Muscle layer of duodenum (tissue), 2 donors: ENCODE results near the gene PLK5.
A peak's percentile ranks its signal among the peaks of the same experiment; 100 is the strongest.
"Not testable (repeated sequence)": the region's sequence is repeated elsewhere in the genome, so short reads cannot be mapped to it uniquely, and the experiment has no call there.

Experiments used
- H3K27ac ChIP-seq: one replicate; pipeline ENCODE4 v1.7.0; 2013; ENCODE audit warnings: mild to moderate bottlenecking, low read length
- H3K27me3 ChIP-seq: one replicate; pipeline ENCODE4 v1.7.0; 2013; ENCODE audit warnings: low read depth, mild to moderate bottlenecking, control low read depth, low read length
- H3K36me3 ChIP-seq, 2 donors: one replicate each; pipeline ENCODE4 v1.7.0; 2013; ENCODE audit warnings: low read length in 2 of 2, control low read depth in 1 of 2, mild to moderate bottlenecking in 1 of 2; ENCODE audit not compliant: insufficient read depth in 2 of 2, control insufficient read depth in 1 of 2
- H3K4me1 ChIP-seq, 2 donors: one replicate each; pipeline ENCODE4 v1.7.0; 2013; ENCODE audit warnings: low read length in 2 of 2, mild to moderate bottlenecking in 2 of 2, control low read depth in 1 of 2, moderate library complexity in 1 of 2; ENCODE audit not compliant: insufficient read depth in 2 of 2, control insufficient read depth in 1 of 2
- H3K4me3 ChIP-seq, 2 donors: one replicate each; pipeline ENCODE4 v1.7.0; 2013; ENCODE audit warnings: low read length in 2 of 2, low read depth in 1 of 2, mild to moderate bottlenecking in 1 of 2
- H3K9me3 ChIP-seq, 2 donors: one replicate each; pipeline ENCODE4 v1.7.0; 2013; ENCODE audit warnings: low read length in 2 of 2, control low read depth in 1 of 2, mild to moderate bottlenecking in 1 of 2; ENCODE audit not compliant: control insufficient read depth in 1 of 2
- donor health status: healthy.

The PLK5 gene, protein sequence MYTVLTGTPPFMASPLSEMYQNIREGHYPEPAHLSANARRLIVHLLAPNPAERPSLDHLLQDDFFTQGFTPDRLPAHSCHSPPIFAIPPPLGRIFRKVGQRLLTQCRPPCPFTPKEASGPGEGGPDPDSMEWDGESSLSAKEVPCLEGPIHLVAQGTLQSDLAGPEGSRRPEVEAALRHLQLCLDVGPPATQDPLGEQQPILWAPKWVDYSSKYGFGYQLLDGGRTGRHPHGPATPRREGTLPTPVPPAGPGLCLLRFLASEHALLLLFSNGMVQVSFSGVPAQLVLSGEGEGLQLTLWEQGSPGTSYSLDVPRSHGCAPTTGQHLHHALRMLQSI

DNA sequence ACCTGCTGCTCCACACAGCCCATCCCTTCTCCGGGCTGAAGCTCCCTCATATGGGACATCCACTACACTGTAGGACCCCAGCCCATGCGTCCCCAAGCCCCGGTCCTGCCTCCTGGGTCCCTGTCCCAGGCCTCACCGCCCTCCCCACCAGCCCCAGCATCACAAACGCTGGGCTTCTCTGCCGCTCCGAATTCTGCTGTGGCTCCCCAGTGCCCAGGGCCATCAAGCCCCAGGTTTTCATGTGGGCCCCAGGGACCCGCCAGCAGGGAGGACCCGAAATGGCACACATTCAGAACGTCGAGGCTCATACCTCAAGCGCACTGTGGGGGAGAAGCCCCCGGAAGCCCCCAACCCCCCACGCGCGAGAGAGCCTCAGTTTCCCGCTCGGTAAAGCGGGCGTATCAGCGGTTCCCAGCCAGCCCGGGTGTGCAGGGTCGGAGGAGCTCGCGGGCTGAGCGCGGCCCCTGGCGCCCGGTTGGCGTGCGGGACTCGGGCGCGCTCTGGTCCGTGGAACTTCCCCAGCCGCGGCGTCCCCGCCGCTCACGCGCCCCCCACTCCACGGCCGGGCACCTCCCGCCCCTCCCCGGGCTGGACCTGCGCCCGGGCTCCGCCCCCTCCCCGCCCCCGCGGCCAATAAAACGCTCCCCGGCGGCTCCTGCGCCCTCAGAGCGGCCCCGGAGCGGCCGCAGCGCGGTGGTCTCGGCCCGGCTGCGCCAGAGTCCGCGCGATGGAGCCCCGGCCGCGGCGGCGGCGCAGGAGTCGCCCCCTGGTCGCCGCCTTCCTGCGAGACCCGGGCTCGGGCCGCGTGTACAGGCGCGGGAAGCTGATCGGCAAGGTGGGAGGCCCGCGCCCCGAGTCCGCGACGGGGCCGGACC is at the start of gene PLK5:
PLK5 (plus strand) TSS at position 666 of the 875 bp plus-strand sequence. CDS start 2,920 bp downstream, outside the sequence.
- Histone ChIP-seq H3K4me1 (peaks cover 0 to 3% of the 10 kb centered on the region in 2 donors), H3K36me3 (no peaks in the 10 kb centered on the region), H3K27ac (no peak within 1 kb of the TSS), H3K27me3 (peaks cover 16% of the 10 kb centered on the region), H3K4me3 (peak within 1 kb of the TSS in 1 of 2 donors; percentile 40), H3K9me3 (no peaks in the 10 kb centered on the region)

DNA sequence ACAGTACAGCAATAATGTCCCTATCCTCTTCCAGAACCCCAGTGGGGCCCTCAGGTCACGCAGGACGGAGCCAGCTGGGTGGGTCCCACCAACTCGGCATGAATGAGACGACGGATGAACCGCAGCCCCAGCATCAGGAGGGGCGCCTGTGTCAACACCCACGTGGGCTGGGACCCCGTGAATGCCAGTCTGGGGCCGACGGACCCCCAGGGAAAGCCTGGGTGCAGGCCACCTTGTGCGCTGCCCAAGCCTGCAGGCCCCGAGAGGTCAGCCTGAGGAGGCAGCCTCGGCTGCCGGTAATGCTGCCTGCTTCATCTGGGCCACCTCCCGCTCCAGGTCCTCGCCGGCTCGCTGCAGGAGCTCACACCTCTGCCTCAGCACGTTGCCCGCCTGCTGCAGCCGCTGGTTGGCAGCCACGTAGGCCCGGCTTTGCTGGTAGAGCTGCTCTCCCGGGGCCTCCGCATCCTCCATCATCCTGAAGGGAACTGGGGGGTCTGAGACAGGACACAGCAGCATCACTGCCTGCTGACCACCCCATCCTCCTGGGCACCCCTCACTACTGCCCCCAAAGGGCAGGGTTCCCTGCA is 49.0 kb upstream of the PLK5 start:
- H3K27me3 ChIP-seq = peaks cover 26% of the 10 kb centered on the region

DNA sequence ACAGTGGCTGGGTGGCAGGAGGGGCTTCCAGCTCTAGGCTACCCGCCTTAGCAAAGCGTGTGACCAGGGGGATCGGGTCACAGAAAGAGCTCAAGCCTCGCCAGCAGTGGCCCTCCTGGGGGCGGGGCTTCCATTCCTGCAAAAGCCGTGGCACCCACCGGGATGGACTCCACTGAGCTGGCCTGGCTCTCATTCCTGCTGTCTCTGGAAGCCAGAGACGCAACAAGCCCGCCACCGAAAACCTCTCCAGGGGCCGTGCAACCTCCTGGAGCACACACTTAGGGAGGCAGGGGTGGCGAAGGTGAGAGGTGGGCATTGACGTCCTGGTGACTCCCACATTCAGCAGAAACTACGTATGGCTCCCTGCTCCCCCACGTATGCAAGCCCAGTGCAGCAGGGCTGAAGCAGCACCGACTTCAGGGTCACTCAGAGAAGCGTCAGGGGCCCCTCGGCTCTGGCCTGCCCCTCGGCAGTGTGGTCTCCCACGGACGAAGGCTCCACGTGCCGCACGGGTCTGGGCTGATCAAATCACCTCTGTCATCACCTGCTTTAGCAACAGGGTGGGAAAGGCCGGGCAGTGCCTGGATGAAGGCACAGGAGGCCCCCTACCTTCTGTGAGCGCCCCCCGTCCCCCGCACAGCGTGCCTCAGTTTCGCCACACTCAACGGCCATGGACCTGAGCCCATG is 48.0 kb upstream of the PLK5 start:
- Histone ChIP-seq H3K27ac (no peak overlapping the region), H3K9me3 (no peaks in the 10 kb centered on the region), H3K4me3 (no peak overlapping the region), H3K36me3 (peaks cover 0 to 24% of the 10 kb centered on the region in 2 donors), H3K4me1 (peaks cover 0 to 39% of the 10 kb centered on the region in 2 donors), H3K27me3 (peaks cover 18% of the 10 kb centered on the region)

More for the DNA sequence above, 49.0 kb upstream of the PLK5 start:
- Histone ChIP-seq H3K36me3 (peaks cover 0 to 24% of the 10 kb centered on the region in 2 donors), H3K4me1 (peaks cover 0 to 50% of the 10 kb centered on the region in 2 donors), H3K4me3 (no peak overlapping the region), H3K27ac (no peak overlapping the region), H3K9me3 (no peaks in the 10 kb centered on the region)

DNA sequence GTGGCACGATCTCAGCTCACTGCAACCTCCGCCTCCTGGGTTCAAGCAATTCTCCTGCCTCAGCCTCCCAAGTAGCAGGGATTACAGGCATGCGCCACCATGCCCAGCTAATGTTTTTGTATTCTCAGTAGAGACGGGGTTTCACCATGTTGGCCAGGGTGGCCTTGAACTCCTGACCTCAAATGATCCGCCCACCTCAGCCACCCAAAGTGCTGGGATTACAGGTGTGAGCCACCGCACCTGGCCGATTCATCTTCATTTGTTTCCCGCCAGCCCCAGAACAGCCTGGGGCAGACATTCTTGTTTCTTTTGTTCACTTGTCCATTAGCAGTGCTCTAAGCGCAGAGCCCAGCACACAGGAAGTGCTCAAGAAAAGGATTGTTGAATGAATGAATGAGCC is 46.8 kb upstream of the PLK5 start:
- not testable (repeated sequence) for H3K27ac ChIP-seq, H3K27me3 ChIP-seq, H3K9me3 ChIP-seq, H3K4me3 ChIP-seq
- Histone ChIP-seq H3K4me1 (peaks cover 0 to 28% of the 10 kb centered on the region in 2 donors), H3K36me3 (peaks cover 0 to 24% of the 10 kb centered on the region in 2 donors)

DNA sequence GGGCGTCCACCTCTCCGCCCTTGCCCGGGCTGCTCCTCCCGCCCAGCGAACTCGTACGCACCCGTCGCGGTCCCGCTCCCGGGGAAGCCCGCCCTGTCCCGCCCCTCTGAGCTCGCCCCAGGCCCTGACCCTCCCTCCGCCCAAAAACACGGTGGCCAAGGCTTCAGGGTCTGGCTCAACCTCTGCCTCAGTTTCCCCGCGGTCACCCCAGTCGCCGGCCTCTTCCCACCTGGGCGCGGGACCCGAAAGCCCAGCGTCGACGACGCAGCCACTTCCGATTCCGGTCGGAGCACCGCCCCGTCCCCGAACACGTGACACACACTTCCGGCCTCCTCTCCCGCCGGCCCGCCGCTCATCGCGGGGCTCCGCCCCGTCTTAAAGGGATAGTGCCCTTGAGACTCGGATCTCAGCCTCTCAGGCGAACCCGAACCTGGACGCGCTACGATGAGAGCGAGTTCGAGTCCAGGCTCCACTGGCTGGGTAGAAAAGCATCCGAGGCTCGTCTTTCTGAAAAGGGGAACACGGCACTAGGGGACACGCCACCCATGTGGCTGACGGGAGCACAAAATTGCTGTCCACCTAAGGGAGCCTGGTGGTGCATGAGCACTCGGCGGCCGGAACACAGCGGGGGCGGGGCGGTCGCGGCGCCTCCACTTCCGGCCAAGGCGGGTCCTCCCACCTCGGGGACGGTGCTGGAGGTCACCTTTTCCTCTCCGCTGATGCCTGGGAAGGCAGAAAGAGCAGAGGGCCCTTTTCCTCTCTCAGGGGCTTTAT is 44.8 kb upstream of the PLK5 start, which contains the start of gene C19orf25:
C19orf25 (minus strand) TSS at position 282 of the 774 bp plus-strand sequence. CDS start 312 bp downstream, outside the sequence.
- H3K9me3 ChIP-seq = no peaks in the 10 kb centered on the region
- H3K4me1 ChIP-seq = peaks cover 0 to 15% of the 10 kb centered on the region in 2 donors
- peak within 1 kb of the TSS; percentile 70 to 81 for H3K4me3 ChIP-seq
- peak within 1 kb of the TSS; percentile 51 for H3K27ac ChIP-seq
- H3K36me3 ChIP-seq = peaks cover 0 to 24% of the 10 kb centered on the region in 2 donors
- H3K27me3 ChIP-seq = no peaks in the 10 kb centered on the region

DNA sequence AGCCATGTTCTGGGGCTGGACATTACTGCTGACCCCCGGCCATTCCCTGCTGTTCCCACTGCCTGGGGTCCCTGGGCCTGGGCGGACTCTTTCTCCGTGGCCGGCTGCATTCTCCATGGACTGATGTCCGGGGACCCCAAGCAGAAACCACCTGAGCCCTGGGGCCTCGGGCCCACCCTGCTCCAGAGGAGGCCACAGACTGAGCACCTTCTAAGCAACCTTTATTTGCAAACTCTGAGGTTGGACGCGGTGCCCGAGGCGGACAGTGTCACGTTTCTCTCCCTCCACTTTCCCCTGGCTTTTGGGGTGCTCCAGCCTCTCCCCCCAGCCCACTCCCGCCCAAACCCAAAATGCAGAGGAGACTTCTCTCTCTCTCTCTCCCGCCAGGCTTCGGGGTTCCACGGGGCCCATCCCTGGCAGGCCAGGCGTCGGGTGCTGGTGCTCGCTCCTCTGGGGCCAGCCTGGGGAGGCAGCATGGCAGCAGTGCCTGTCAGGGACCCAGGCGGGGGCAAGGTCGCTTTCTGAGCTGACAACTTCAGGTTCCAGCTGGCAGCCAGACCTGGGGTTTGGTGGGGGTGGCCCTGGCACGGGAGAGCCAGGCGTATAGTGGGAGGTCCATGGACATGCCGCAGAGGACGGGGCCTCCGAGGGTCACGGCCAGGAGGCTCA is 42.5 kb upstream of the PLK5 start:
- no peak overlapping the region for H3K27ac ChIP-seq
- no peaks in the 10 kb centered on the region for H3K9me3 ChIP-seq
- H3K4me1 ChIP-seq = peaks cover 0 to 10% of the 10 kb centered on the region in 2 donors
- H3K27me3 ChIP-seq = no peaks in the 10 kb centered on the region
- peaks cover 0 to 3% of the 10 kb centered on the region in 2 donors for H3K36me3 ChIP-seq
- H3K4me3 ChIP-seq = no peak overlapping the region

DNA sequence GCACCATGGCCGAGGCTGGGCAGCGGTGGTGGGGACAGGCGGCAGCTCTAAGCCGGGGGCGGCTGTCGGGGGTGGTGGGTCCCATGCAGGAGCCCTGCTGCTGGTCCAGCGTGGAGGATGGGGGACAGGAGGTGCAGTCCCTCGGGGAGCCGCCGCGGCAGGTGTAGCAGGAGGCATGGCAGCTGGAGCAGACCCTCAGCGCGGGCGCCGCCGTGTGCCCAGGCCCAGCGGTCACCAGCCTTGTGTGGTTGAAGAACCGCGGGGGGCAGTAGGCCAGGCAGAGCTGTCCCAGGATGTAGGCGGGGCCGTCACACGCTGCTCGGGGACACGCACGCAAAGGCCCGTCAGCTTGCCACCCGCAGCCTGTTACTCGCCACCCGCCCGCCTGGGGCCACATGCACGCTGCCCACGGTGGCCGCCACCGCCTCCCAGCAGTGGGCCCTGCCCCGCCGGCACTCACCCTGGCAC is 42.0 kb upstream of the PLK5 start:
- Histone ChIP-seq H3K36me3 (no peaks in the 10 kb centered on the region), H3K4me1 (peaks cover 0 to 10% of the 10 kb centered on the region in 2 donors), H3K4me3 (no peak overlapping the region), H3K27me3 (no peaks in the 10 kb centered on the region), H3K9me3 (no peaks in the 10 kb centered on the region), H3K27ac (no peak overlapping the region)

DNA sequence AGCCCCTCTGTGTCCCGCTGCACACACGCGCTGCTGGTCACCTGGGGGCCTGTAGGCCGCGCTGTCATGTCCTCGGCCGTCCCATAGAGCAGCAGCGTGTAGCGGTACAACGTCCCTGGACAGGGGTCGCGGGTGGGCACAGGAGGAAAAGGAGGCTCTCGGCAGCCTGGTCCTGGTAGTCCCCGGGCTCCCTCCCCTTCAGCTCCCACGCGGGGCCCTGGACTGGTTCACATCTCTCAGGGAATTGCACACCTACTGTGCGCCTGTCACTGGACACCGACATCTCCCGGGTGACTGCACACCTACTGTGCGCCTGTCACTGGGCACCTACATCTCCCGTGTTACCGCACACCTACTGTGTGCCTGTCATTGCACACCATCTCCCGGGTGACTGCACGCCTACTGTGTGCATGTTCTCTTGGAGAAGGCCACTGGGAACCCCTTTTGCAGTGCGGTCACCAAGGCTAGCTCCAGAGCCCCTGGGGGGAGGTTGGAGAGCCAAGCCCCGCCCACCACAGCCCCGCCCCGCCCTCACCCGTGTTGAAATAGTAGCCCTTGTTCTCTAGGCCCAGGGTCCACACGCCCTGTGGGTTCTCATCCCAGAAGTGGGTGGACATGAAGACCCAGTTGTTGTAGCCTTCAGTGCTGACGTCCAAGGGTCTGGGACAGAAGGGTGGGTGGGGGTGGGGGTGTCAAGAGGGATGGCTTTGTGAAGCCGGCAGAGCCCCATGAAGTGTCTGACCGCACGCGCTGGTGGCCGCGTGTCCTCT is 41.3 kb upstream of the PLK5 start:
- Histone ChIP-seq H3K27me3 (no peaks in the 10 kb centered on the region), H3K9me3 (no peaks in the 10 kb centered on the region), H3K4me3 (no peak overlapping the region), H3K4me1 (peaks cover 0 to 10% of the 10 kb centered on the region in 2 donors), H3K36me3 (no peaks in the 10 kb centered on the region), H3K27ac (no peak overlapping the region)

DNA sequence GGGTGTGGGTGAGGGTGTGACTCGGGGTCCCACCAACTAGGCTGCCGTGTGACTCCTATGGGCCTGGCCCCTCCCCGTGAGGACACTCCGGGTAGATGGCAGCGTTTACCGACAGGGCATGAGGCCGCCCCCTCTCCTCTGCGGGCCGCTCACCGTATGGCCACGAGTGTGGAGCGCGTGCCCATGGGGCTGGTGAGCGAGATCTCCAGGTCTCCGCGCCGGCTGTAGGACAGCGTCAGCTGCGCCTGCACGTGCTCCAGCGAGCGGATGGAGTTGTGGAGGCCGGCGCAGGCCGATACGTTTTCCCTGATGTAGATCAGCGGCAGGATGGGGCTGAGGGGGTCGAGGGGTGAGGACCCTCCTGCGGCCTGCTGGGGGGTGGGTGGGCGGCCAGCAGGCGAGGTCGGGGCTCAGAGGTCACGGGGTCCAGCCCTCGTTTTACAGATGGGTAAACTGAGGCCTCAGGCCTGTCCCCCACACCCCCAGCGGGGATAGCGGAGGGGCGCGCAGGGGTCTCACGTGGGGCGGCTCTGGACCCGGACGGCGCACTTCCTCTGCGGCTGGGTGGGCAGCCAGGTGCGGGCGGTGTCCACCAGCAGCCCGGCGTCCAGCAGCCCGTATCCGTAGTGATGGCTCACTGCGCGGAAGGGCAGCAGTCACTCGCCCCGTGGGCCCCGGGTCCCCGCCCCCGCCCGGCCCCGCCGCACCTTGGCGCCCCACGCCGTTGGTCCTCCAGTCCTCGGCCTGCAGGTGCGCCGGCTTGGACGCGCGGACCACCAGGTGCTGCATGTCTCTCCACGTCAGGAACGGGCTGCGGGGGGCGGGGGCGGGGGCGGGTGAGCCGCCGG is 40.5 kb upstream of the PLK5 start:
- no peak overlapping the region for H3K27ac ChIP-seq
- no peaks in the 10 kb centered on the region for H3K27me3 ChIP-seq
- no peaks in the 10 kb centered on the region for H3K36me3 ChIP-seq
- peaks cover 0 to 3% of the 10 kb centered on the region in 2 donors for H3K4me1 ChIP-seq
- H3K4me3 ChIP-seq = no peak overlapping the region
- H3K9me3 ChIP-seq = no peaks in the 10 kb centered on the region
